Testis (tissue), 3 donors: ENCODE measurements around the gene ZCCHC2. TPM values are rescaled to one million over a fixed set of nuclear protein-coding genes. Genes with fewer than 3 reads are reported as not detected.

Experiments used
- DNase-seq: peaks from one replicate; pipeline ENCODE4 v3.0.0-alpha.2; 2019
- H3K27ac ChIP-seq, 2 donors: fragments of 200-600 bp; sonication (generic); one replicate each; pipeline ENCODE4 v1.5.1; 2019
- H3K27me3 ChIP-seq: fragments of 200-600 bp; sonication (generic); one replicate; pipeline ENCODE4 v1.5.1; 2019
- H3K36me3 ChIP-seq: fragments of 200-600 bp; sonication (generic); one replicate; pipeline ENCODE4 v1.5.1; 2017; ENCODE audit warnings: low read depth; ENCODE audit errors: missing control alignments
- H3K4me1 ChIP-seq: fragments of 200-600 bp; sonication (generic); one replicate; pipeline ENCODE4 v1.5.1; 2019
- H3K4me3 ChIP-seq, 2 donors: fragments of 200-600 bp; sonication (generic); one replicate each; pipeline ENCODE4 v1.5.1; 2017 to 2019
- H3K9me3 ChIP-seq: fragments of 200-600 bp; sonication (generic); one replicate; pipeline ENCODE4 v1.5.1; 2017
- CTCF ChIP-seq, 3 experiments: fragments of 450-650 bp in 2 of 3; fragments of 200-600 bp in 1 of 3; sonication (generic) in 1 of 3; IDR thresholded peaks; one replicate each; pipeline ENCODE4 v1.5.1; 2016 to 2019; ENCODE audit warnings: antibody characterized with exemption in 3 of 3, mild to moderate bottlenecking in 2 of 3, moderate library complexity in 1 of 3
- POLR2A ChIP-seq: fragments of 450-650 bp; IDR thresholded peaks from one replicate; pipeline ENCODE4 v1.6.1; 2017; ENCODE audit warnings: antibody characterized with exemption, mild to moderate bottlenecking, moderate library complexity
- WGBS, 2 donors: methylation state at CpG; one replicate each; pipeline ENCODE4 v1.1.5; 2018; 5-methylcytosine and 5-hydroxymethylcytosine counted together
- intact Hi-C: fragments of 100-400 bp; cut with DNase I; formaldehyde crosslinking; loops from one replicate; pipeline ENCODE4 v1.15.1; 2023; ENCODE audit warnings: low total_unique reads
- polyA plus RNA-seq: library from polyadenylated mRNA; stranded (reverse); fragments of 350-450 nt; fragmentation: Illumina TruSeq; extraction: RNeasy Lipid Tissue Mini Kit (QIAGEN cat#74804); gene quantifications from one replicate; pipeline ENCODE4 v1.2.3, GENCODE V29; 2014; ENCODE audit warnings: low read depth, low replicate concordance; ENCODE audit not compliant: insufficient read depth
- total RNA-seq, 2 donors: library from RNA; depleted of rRNA; stranded (reverse); fragments of >200 nt; gene quantifications; one replicate each; pipeline ENCODE4 v1.2.3, GENCODE V29; 2016

The ZCCHC2 gene
- total and polyA plus RNA-seq, 3 donors from 2014 or later = 46.2 to 56.9 (median 51.6) TPM

GRCh38 chr18:62571037-62571436 is 48.2 kb downstream of the ZCCHC2 start:
- TF ChIP-seq POLR2A = no peak
- no peak for TF ChIP-seq CTCF (IDR thresholded peaks at IDR 0.05)
- no peak for DNase-seq
- Histone ChIP-seq H3K27ac (no peak overlapping the region), H3K36me3 (no peaks in the 10 kb centered on the region), H3K4me3 (no peak overlapping the region), H3K4me1 (no peaks in the 10 kb centered on the region), H3K27me3 (no peaks in the 10 kb centered on the region), H3K9me3 (no peaks in the 10 kb centered on the region)
- WGBS, 2 donors = 85% methylated on average over 4 of the region's 4 CpGs
- intact Hi-C loops = no loop called here

GRCh38 chr18:62571648-62572047 is 48.8 kb downstream of the ZCCHC2 start:
- Histone ChIP-seq H3K36me3 (no peaks in the 10 kb centered on the region), H3K4me1 (no peaks in the 10 kb centered on the region), H3K4me3 (no peak overlapping the region), H3K27me3 (no peaks in the 10 kb centered on the region), H3K27ac (no peak overlapping the region), H3K9me3 (no peaks in the 10 kb centered on the region)
- intact Hi-C loops = no loop called here
- no peak for TF ChIP-seq CTCF (IDR thresholded peaks at IDR 0.05)
- TF ChIP-seq POLR2A = no peak
- DNase-seq = no peak
- 83 to 84% methylated on average over 3 of the region's 3 CpGs for whole genome bisulfite sequencing, 2 donors

- no peak for TF ChIP-seq CTCF (IDR thresholded peaks at IDR 0.05)
- no peak for TF ChIP-seq POLR2A
- no peak overlapping the region for H3K4me3 ChIP-seq
- H3K36me3 ChIP-seq = no peaks in the 10 kb centered on the region
- no peaks in the 10 kb centered on the region for H3K9me3 ChIP-seq
- WGBS, 2 donors = 97 to 98% methylated on average over 3 of the region's 3 CpGs
- intact Hi-C loops = no loop called here
- no peak for DNase-seq
- no peaks in the 10 kb centered on the region for H3K4me1 ChIP-seq
- H3K27ac ChIP-seq = no peak overlapping the region
- no peaks in the 10 kb centered on the region for H3K27me3 ChIP-seq
Observed at GRCh38 chr18:62572456-62572855, 49.6 kb downstream of the ZCCHC2 start.

- DNase-seq = no peak
- Histone ChIP-seq H3K36me3 (no peaks in the 10 kb centered on the region), H3K9me3 (no peaks in the 10 kb centered on the region), H3K4me1 (no peaks in the 10 kb centered on the region), H3K27me3 (no peaks in the 10 kb centered on the region), H3K27ac (no peak overlapping the region), H3K4me3 (no peak overlapping the region)
- TF ChIP-seq CTCF (IDR thresholded peaks at IDR 0.05) = no peak
- no peak for TF ChIP-seq POLR2A
- intact Hi-C loops = no loop called here
- 87 to 100% methylated on average over 7 to 11 of the region's 11 CpGs for WGBS, 2 donors
Observed at GRCh38 chr18:62574776-62575175, 52.0 kb downstream of the ZCCHC2 start.

GRCh38 chr18:62576271-62576670 is 53.4 kb downstream of the ZCCHC2 start:
- Histone ChIP-seq H3K4me3 (no peak overlapping the region), H3K36me3 (no peaks in the 10 kb centered on the region), H3K27me3 (no peaks in the 10 kb centered on the region), H3K4me1 (no peaks in the 10 kb centered on the region), H3K27ac (no peak overlapping the region), H3K9me3 (no peaks in the 10 kb centered on the region)
- WGBS, 2 donors = 82 to 95% methylated on average over 9 of the region's 9 CpGs
- DNase-seq = no peak
- intact Hi-C loops = no loop called here
- no peak for TF ChIP-seq CTCF (IDR thresholded peaks at IDR 0.05)
- no peak for TF ChIP-seq POLR2A
